ENCODE measurements around the gene MYO5C.

The MYO5C gene

DNA sequence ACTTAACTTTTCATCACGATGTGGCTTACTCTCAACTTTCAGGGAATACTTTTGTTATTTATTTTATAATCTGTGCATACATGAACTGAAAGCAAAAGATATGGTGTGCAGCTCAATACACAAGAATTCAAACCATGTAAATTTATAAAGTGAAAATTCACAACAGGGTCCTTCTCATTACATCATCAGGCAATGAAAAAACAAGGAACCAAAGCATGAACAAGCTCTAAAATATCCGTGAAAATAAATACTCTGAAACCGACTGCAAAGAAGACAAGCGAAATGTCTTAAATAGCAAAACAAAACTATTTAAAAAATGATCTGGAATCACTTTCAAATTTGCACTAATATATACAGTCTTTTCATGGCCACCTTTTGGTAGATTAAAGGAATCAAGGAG is 133.3 kb downstream of the MYO5C start:
- no peak for TF ChIP-seq CTCF (IDR thresholded peaks at IDR 0.05; ENCODE audit: insufficient read depth, low read depth, low read length, missing control alignments)
- H3K4me3 ChIP-seq (ENCODE audit: low read length) = no peak overlapping the region
- DNase-seq (ENCODE audit: low read depth) = no peak

- TF ChIP-seq CTCF (IDR thresholded peaks at IDR 0.05; ENCODE audit: insufficient read depth, low read depth, low read length, missing control alignments) = no peak
- no peak overlapping the region for H3K4me3 ChIP-seq (ENCODE audit: low read length)
- no peak for DNase-seq (ENCODE audit: low read depth)
Measured at GRCh38 chr15:52161406-52161966, 134.1 kb downstream of the MYO5C start.

- H3K4me3 ChIP-seq (ENCODE audit: low read length) = no peak overlapping the region
- no peak for DNase-seq (ENCODE audit: low read depth)
- no peak for TF ChIP-seq CTCF (IDR thresholded peaks at IDR 0.05; ENCODE audit: insufficient read depth, low read depth, low read length, missing control alignments)
Measured at GRCh38 chr15:52159645-52160044, 136.0 kb downstream of the MYO5C start.

GRCh38 chr15:52158084-52158765 is 137.4 kb downstream of the MYO5C start:
- H3K4me3 ChIP-seq (ENCODE audit: low read length) = no peak overlapping the region
- DNase-seq (ENCODE audit: low read depth) = no peak
- no peak for TF ChIP-seq CTCF (IDR thresholded peaks at IDR 0.05; ENCODE audit: insufficient read depth, low read depth, low read length, missing control alignments)

GRCh38 chr15:52155878-52156277 is 139.7 kb downstream of the MYO5C start:
- no peak for DNase-seq (ENCODE audit: low read depth)
- TF ChIP-seq CTCF (IDR thresholded peaks at IDR 0.05; ENCODE audit: insufficient read depth, low read depth, low read length, missing control alignments) = no peak
- H3K4me3 ChIP-seq (ENCODE audit: low read length) = no peak overlapping the region

DNA sequence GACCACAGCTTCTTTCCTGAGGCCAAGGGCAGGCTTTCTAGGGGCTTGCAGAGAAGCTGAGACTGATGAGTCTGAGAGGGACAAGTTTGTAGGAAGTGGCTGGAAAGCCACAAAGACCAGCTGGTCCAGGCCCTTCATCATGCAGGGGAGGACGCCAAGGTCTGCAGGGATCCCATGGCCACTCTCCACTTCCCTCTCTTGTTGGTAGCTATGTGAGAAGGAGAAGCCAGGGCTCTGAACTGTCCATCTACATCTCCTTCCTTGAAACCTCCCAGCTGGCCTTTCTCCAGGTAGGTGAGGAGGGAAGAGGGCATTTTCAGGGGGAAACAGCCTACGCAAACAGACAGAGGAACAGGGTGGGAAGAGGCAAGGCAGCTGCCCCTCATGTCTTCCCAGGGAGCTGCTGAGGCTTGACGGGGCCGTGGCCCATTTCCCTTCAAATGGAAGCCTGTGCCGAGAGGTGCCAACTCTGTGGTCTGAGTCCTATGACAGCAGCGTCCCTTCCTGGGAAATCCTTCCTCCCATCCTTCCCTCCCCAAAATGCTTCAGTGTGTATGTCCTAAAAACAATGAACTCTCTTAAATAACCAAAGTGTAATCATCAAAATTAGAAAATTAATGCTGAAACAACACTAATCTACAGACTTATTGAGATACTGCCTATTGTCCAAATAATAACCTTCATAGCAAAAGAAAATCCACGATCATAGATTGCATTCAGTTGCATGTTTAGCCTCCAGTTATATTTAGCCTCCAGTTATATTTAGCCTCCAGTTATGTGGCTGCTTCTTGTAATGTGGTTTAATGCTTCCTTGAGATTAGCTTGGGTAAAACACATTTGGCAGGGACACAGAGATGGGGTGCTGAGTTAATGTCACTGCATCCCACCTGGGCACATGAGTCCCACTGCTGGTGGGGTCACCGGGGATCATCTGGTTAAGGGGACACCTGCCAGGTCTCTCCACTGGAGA is 140.4 kb downstream of the MYO5C start:
- no peak for DNase-seq (ENCODE audit: low read depth)
- no peak for TF ChIP-seq CTCF (IDR thresholded peaks at IDR 0.05; ENCODE audit: insufficient read depth, low read depth, low read length, missing control alignments)

More for the DNA sequence above, 140.4 kb downstream of the MYO5C start:
- no peak overlapping the region for H3K4me3 ChIP-seq (ENCODE audit: low read length)

All from epithelial cell of esophagus (primary cell).